H9 (cell line): ENCODE data around the gene SCGB1D1. TPM values are rescaled to one million over a fixed set of nuclear protein-coding genes. Genes with fewer than 3 reads are reported as not detected.

Source experiments
- DNase-seq: peaks from one replicate; pipeline ENCODE4 v3.0.0-alpha.2; 2017
- H2AFZ ChIP-seq: one replicate; pipeline ENCODE4 v1.6.1; 2013; ENCODE audit warnings: mild to moderate bottlenecking, low read length, control low read depth, moderate library complexity
- H2AK5ac ChIP-seq: 2 replicates; pipeline ENCODE4 v1.6.1; 2013; ENCODE audit warnings: low read length, control low read depth, mixed read lengths; ENCODE audit not compliant: insufficient read length
- H2BK120ac ChIP-seq: one replicate; pipeline ENCODE4 v1.6.1; 2013; ENCODE audit warnings: low read depth, mild to moderate bottlenecking, low read length, control low read depth, inconsistent platforms; ENCODE audit not compliant: poor library complexity, severe bottlenecking
- H2BK12ac ChIP-seq: 2 replicates; pipeline ENCODE4 v1.6.1; 2013; ENCODE audit warnings: low read length, control low read depth, mixed read lengths, low read depth; ENCODE audit not compliant: insufficient read length
- H2BK15ac ChIP-seq: 2 replicates; pipeline ENCODE4 v1.6.1; 2013; ENCODE audit warnings: low read depth, low read length, control low read depth
- H2BK20ac ChIP-seq: one replicate; pipeline ENCODE4 v1.6.1; 2013; ENCODE audit warnings: low read depth, mild to moderate bottlenecking, low read length, control low read depth, inconsistent platforms; ENCODE audit not compliant: poor library complexity, severe bottlenecking
- H2BK5ac ChIP-seq: 2 replicates; pipeline ENCODE4 v1.6.1; 2013; ENCODE audit warnings: low read length, control low read depth, mixed read lengths; ENCODE audit not compliant: insufficient read length
- H3K14ac ChIP-seq: 2 replicates; pipeline ENCODE4 v1.6.1; 2013; ENCODE audit warnings: low read length, control low read depth; ENCODE audit not compliant: insufficient read depth
- H3K18ac ChIP-seq: 2 replicates; pipeline ENCODE4 v1.6.1; 2013; ENCODE audit warnings: low read depth, mild to moderate bottlenecking, mixed read lengths, low read length, control low read depth; ENCODE audit not compliant: insufficient read length
- H3K23ac ChIP-seq: 2 replicates; pipeline ENCODE4 v1.6.1; 2013; ENCODE audit warnings: low read length, control low read depth, mixed read lengths, low read depth; ENCODE audit not compliant: insufficient read length
- H3K23me2 ChIP-seq: 2 replicates; pipeline ENCODE4 v1.6.1; 2013; ENCODE audit warnings: low read depth, mild to moderate bottlenecking, mixed read lengths, low read length, control low read depth; ENCODE audit not compliant: insufficient read length, poor library complexity, severe bottlenecking
- H3K27ac ChIP-seq: 2 replicates; pipeline ENCODE4 v1.5.1; 2013; ENCODE audit warnings: low read length, control low read depth, mixed read lengths, low read depth; ENCODE audit not compliant: insufficient read length
- H3K27me3 ChIP-seq: 2 replicates; pipeline ENCODE4 v1.6.1; 2013; ENCODE audit warnings: low read length, control low read depth, inconsistent platforms; ENCODE audit not compliant: insufficient read depth
- H3K4ac ChIP-seq: 2 replicates; pipeline ENCODE4 v1.6.1; 2013; ENCODE audit warnings: low read depth, mild to moderate bottlenecking, control low read depth, inconsistent platforms, low read length, moderate library complexity
- H3K4me1 ChIP-seq: 2 replicates; pipeline ENCODE4 v1.6.1; 2013; ENCODE audit warnings: low read length, control low read depth, inconsistent platforms; ENCODE audit not compliant: insufficient read depth
- H3K4me2 ChIP-seq: 2 replicates; pipeline ENCODE4 v1.6.1; 2013; ENCODE audit warnings: low read length, control low read depth, mixed read lengths; ENCODE audit not compliant: insufficient read length, insufficient read depth
- H3K56ac ChIP-seq: 2 replicates; pipeline ENCODE4 v1.6.1; 2013; ENCODE audit warnings: low read depth, mild to moderate bottlenecking, mixed read lengths, low read length, control low read depth; ENCODE audit not compliant: insufficient read length
- H3K79me1 ChIP-seq: 2 replicates; pipeline ENCODE4 v1.6.1; 2013; ENCODE audit warnings: low read depth, mild to moderate bottlenecking, moderate library complexity, low read length, control low read depth, inconsistent platforms; ENCODE audit not compliant: insufficient read depth, poor library complexity, severe bottlenecking
- H3K79me2 ChIP-seq: 2 replicates; pipeline ENCODE4 v1.6.1; 2013; ENCODE audit warnings: low read length, control low read depth, inconsistent platforms; ENCODE audit not compliant: insufficient read depth
- H3K9ac ChIP-seq: 2 replicates; pipeline ENCODE4 v1.6.1; 2013; ENCODE audit warnings: low read length, control low read depth, mixed read lengths; ENCODE audit not compliant: insufficient read length; ENCODE audit errors: extremely low read depth
- H3K9me3 ChIP-seq: one replicate; pipeline ENCODE4 v1.6.1; 2013; ENCODE audit warnings: low read depth, low read length, inconsistent platforms; ENCODE audit not compliant: control insufficient read depth
- H3T11ph ChIP-seq: one replicate; pipeline ENCODE4 v1.6.1; 2013; ENCODE audit warnings: mild to moderate bottlenecking, low read length, control low read depth, inconsistent platforms
- H4K20me1 ChIP-seq: one replicate; pipeline ENCODE4 v1.6.1; 2013; ENCODE audit not compliant: control insufficient read depth, insufficient read length, insufficient read depth
- H4K5ac ChIP-seq: 2 replicates; pipeline ENCODE4 v1.6.1; 2013; ENCODE audit warnings: low read depth, mild to moderate bottlenecking, mixed read lengths, low read length, control low read depth; ENCODE audit not compliant: insufficient read length
- H4K8ac ChIP-seq: replicated peaks from 2 replicates; pipeline ENCODE4 v1.6.1; 2013; ENCODE audit warnings: low read length, control low read depth, mixed read lengths, low read depth; ENCODE audit not compliant: insufficient read length
- H4K91ac ChIP-seq: 2 replicates; pipeline ENCODE4 v1.6.1; 2013; ENCODE audit warnings: low read depth, mild to moderate bottlenecking, moderate library complexity, mixed read lengths, low read length, control low read depth; ENCODE audit not compliant: insufficient read length
- H3K27ac Mint-ChIP-seq, 3 experiments: 2 replicates in 2 of 3; 3 replicates in 1 of 3; pipeline ENCODE4 v1.8.0; 2020 to 2021; ENCODE audit warnings: mixed read lengths in 3 of 3, mild to moderate bottlenecking in 1 of 3, moderate library complexity in 1 of 3
- H3K27me3 Mint-ChIP-seq: 2 replicates; pipeline ENCODE4 v1.8.0; 2021; ENCODE audit warnings: low read depth, mild to moderate bottlenecking, moderate library complexity, mixed read lengths
- H3K36me3 Mint-ChIP-seq, 3 experiments: 2 replicates in 2 of 3; 3 replicates in 1 of 3; pipeline ENCODE4 v1.8.0; 2020 to 2021; ENCODE audit warnings: low read depth in 3 of 3, mixed read lengths in 3 of 3; ENCODE audit not compliant: insufficient read depth in 1 of 3
- H3K4me1 Mint-ChIP-seq, 2 experiments: 2 replicates each; pipeline ENCODE4 v1.8.0; 2020; ENCODE audit warnings: mixed read lengths in 2 of 2
- H3K4me3 Mint-ChIP-seq, 2 experiments: 2 replicates in 1 of 2; 3 replicates in 1 of 2; pipeline ENCODE4 v1.8.0; 2020 to 2021; ENCODE audit warnings: mild to moderate bottlenecking in 2 of 2, mixed read lengths in 2 of 2, moderate library complexity in 1 of 2
- H3K9me3 Mint-ChIP-seq, 2 experiments: 2 replicates in 1 of 2; 3 replicates in 1 of 2; pipeline ENCODE4 v1.8.0; 2020; ENCODE audit warnings: mild to moderate bottlenecking in 2 of 2, mixed read lengths in 2 of 2, moderate library complexity in 1 of 2
- WGBS: extraction: QIAGEN DNeasy Blood & Tissue Kit; methylation state at CpG from one replicate; pipeline ENCODE4 v1.1.7; 2013; ENCODE audit warnings: missing lambda C conversion rate, low lambda C conversion rate, mixed read lengths; ENCODE audit not compliant: insufficient read length; ENCODE audit errors: extremely low coverage; 5-methylcytosine and 5-hydroxymethylcytosine counted together
- total RNA-seq: library from RNA; stranded (reverse); gene quantifications from 2 replicates; pipeline ENCODE4 v1.2.1, GENCODE V29; 2021
- TF ChIP-seq, protein P1 (sequence below): fragments of 200-600 bp; sonication (generic); conservative IDR thresholded peaks from 3 replicates; pipeline ENCODE4 v1.8.0; 2021; ENCODE audit warnings: antibody characterized with exemption, mild to moderate bottlenecking

SCGB1D1 gene
- total RNA-seq, 1 experiment from 2014 or later = not detected

DNA sequence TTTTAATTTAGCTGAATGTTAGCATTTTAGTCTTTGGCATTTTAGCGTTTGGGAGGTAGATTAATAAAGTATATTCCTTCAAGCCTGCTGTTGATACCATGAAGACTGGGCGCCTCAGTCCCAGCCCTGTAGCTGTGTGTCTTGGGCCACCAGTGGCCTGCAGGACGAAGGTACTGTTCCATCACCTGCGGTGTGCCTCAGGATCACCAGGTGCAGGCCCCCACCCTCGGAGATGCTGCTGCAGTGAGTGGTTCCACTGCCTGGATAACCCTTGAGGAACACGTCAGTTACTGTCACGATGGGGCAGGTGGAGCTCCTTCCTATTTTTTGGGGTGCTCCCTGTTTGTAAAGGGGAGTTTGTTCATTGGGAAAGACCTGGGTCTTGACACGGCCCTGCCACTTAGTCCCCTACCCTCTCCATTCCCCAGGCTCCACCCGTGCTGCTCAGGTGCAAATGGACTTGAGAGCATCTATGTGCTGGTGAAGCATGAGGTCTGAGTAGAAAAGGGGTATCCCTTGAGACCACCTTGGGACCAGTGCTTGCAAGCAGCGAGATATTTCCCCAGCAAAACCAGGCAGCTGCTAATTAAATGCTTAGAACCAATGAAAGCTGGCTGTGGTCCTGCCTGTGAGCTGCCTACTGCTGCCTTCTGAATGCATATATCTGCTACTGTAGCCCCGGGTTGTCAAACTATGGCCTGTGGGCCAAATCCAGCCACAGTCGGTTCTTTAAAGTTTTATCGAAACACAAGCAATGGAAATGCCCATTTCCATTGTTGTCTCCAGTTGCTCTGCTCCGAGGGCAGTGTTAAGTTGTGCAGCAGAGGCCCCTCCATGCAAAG, 37.5 kb upstream of the SCGB1D1 start:
- Histone ChIP-seq H3K56ac (no peak overlapping the region), H3K14ac (no peak overlapping the region), H4K8ac (no peak overlapping the region), H3K79me2 (no peaks in the 10 kb centered on the region), H3K23ac (no peak overlapping the region), H2BK12ac (no peak overlapping the region), H3K18ac (no peak overlapping the region), H2BK5ac (no peak overlapping the region), H3K4ac (no peak overlapping the region), H3K23me2 (no peaks in the 10 kb centered on the region), H3K9ac (no peak overlapping the region), H2BK120ac (no peak overlapping the region), H2BK15ac (no peak overlapping the region), H2BK20ac (no peak overlapping the region), H3T11ph (no peak overlapping the region), H4K5ac (no peak overlapping the region), H3K79me1 (no peaks in the 10 kb centered on the region), H3K4me2 (no peak overlapping the region), H2AFZ (no peak overlapping the region), H3K9me3 (no peaks in the 10 kb centered on the region), H3K27me3 (no peaks in the 10 kb centered on the region), H4K91ac (no peak overlapping the region), H2AK5ac (no peak overlapping the region), H3K27ac (no peak overlapping the region), H3K4me1 (no peaks in the 10 kb centered on the region), H4K20me1 (no peaks in the 10 kb centered on the region)
- no peaks in the 10 kb centered on the region for H3K9me3 Mint-ChIP-seq
- H3K36me3 Mint-ChIP-seq = peaks cover 43 to 62% (median 59%) of the 10 kb centered on the region in 3 experiments
- no peak overlapping the region for H3K4me3 Mint-ChIP-seq
- H3K4me1 Mint-ChIP-seq = 0 out of 4 replicates have a peak, but pooled peaks cover 0 to 2% of the 10 kb centered on the region in 2 experiments
- no peaks in the 10 kb centered on the region for H3K27me3 Mint-ChIP-seq
- no CpG with 5 or more reads among the region's 14 CpGs for WGBS
- DNase-seq = no peak
- no peak overlapping the region for H3K27ac Mint-ChIP-seq
- TF ChIP-seq, protein P1, sequence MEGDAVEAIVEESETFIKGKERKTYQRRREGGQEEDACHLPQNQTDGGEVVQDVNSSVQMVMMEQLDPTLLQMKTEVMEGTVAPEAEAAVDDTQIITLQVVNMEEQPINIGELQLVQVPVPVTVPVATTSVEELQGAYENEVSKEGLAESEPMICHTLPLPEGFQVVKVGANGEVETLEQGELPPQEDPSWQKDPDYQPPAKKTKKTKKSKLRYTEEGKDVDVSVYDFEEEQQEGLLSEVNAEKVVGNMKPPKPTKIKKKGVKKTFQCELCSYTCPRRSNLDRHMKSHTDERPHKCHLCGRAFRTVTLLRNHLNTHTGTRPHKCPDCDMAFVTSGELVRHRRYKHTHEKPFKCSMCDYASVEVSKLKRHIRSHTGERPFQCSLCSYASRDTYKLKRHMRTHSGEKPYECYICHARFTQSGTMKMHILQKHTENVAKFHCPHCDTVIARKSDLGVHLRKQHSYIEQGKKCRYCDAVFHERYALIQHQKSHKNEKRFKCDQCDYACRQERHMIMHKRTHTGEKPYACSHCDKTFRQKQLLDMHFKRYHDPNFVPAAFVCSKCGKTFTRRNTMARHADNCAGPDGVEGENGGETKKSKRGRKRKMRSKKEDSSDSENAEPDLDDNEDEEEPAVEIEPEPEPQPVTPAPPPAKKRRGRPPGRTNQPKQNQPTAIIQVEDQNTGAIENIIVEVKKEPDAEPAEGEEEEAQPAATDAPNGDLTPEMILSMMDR = no peak
